GM21381 (cell line): Measurements from ENCODE around the gene TRMT61A.

ENCODE experiments used
- ATAC-seq: cut with Tn5 transposase; IDR thresholded peaks from one replicate; pipeline ENCODE4 v1.9.1; 2021; ENCODE audit warnings: mild to moderate bottlenecking, moderate library complexity; ENCODE audit not compliant: unreplicated experiment

The TRMT61A gene

DNA sequence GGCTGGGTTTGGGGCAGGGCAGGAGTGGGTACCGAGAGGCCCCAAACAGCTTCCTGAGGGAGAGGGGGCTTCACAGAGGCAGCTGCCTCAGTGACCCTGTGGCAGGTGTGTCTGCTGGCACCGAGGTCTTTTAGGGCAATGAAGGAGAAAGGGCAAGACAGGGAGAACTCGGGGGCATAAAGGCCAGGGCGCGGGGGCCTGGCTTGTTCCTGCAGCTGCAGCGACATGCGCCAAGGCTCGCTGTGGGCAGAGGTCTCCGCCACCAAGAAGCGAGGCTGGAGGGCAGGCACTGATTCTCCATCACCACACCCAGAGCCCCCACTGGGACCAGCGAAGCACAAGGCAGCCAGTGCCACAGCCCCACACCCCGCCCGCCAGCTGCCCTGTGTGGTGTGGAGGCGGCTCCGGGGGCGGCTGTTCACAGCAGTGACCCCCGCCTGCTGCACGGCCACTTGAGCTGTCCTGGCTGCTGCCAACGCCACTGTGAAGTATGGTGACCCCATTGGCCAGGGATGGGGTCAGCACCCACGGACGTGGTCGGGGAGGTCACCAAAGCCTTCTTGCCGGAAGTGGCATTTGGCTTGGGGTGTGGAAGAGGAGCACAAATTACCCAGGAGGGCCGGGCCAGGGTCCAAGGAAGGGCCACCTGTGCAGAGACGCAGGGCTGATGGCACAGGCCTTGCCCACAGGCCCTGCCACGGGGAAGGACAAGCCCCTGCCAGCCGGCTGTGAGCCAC, 17.1 kb downstream of the TRMT61A start:
- no peak for ATAC-seq

DNA sequence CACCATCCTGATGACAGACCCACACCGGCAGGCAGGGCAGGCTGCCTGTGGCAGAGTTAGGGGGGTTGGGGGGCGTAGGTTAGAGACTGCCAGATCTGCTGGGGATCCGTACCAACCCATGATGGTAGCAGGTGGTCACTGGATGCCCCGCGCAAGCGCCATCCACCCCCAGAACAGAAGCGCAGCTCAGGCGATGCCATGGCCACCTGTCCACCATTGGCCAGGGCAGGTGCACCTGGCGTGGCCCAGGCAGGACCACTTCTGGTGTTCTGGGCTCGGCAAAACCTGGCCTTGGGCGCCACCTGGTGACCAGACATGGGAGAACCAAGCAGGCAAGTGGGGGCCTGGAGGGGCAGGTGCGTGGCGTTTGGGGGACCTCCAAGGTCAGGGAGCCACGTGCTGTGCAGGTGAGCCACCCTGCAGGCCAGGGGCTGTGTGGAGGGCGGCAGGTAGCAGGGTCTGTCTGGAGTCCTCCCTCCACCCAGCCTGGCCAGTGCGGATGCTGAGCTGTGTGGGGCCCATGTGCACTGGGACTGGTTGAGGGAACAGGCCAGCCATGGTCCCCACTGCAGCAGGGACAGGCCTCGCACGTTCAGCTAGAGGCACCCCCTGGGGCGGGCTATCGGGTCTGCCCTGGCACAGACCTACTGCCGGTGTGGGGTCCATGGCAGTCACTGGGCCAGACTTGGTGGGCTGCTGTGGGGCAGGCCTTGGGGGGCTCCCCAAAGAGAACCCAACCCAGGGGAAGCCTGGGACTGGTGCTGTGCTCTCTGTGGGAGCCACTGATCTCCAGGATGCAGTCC, 17.9 kb downstream of the TRMT61A start:
- ATAC-seq, result peak; percentile 60

DNA sequence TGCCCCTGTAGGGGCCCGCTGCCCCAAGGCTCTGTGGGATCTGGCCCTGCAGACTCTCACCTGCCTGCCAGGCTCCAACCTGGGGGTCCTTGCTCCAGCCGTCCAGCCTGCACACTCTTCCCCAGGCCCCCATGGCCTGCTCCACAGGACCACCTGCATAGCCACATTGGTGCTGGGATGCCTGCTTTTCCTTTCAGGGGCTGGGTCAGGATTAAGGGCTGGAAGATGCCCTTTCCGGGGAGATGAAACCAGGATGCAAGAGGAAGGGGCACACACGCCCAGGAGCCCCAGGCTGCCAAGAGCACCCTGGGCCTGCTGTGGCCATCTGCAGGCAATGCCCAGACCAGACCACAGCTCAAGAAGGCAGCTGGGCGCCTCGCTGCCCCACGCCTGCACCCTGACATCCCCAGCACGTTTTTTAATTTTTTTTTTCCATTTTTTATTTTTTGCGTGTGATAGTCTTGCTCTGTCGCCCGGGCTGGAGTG, 18.5 kb downstream of the TRMT61A start:
- no peak for ATAC-seq

DNA sequence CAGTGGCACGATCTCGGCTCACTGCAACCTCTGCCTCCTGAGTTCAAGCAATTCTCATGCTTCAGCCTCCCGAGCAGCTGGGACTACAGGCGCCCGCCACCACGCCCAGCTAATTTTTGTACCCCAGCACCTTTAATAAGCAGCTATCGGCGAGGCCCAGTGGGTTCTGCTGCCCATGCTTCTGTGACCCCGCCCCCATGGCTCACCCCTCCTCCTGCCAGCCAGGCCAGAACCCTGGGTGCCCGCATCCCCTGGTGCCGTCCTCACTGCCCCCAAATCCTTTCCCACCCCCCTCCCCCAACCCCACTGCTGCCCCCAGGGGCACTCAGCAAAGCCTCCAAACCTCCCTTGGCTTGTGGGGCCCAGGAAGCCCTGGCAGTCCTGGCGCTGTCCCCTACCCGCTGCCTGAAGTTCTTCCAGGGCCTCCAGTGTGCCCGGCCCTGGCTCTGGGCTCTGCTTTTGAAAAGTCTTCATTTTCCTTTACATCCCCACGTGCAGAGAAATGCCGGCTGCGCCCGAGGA, 19.0 kb downstream of the TRMT61A start:
- ATAC-seq, result no peak

DNA sequence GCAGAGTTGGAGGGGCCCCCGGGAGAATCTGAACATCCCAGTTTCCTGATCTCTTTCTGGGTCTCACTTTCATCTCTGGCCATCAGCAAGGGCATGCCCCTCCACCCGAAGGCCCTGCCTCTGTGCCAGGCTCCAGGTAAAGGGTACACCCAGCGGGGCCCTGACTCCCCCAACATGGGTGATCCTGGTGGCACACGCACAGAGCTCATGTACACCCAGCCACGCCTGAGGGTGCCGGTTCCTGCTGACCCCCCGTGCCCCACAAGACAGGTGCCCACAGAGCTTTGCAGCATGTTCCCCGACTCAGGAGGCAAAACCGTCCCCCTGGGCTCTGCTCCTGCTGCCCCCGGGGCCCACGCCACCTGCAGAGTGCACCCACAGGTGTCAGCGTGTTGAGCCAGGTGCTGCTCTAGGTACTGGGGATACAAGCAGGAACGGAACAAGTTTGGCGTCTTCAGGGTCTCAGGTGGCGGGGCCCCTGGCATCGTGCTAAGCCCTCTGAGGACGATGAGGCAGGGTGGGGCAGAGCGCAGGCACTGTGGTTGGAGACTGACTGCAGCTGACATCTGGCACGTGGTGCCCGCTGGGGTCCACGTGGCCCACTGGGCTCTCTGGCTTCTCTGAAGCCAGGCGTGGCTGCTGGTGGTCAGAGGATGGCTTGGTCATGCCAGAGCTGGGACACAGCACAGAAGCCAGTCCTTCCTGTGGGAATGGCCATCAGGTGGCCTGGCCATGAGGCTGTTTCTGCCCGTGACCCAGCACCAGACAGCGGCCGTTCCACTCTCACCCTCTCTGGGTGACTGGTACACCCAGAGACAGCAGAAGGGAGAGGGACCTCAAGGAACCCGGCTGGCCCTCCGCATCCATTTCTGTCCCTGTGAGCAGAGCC, 19.7 kb downstream of the TRMT61A start:
- ATAC-seq, result no peak

DNA sequence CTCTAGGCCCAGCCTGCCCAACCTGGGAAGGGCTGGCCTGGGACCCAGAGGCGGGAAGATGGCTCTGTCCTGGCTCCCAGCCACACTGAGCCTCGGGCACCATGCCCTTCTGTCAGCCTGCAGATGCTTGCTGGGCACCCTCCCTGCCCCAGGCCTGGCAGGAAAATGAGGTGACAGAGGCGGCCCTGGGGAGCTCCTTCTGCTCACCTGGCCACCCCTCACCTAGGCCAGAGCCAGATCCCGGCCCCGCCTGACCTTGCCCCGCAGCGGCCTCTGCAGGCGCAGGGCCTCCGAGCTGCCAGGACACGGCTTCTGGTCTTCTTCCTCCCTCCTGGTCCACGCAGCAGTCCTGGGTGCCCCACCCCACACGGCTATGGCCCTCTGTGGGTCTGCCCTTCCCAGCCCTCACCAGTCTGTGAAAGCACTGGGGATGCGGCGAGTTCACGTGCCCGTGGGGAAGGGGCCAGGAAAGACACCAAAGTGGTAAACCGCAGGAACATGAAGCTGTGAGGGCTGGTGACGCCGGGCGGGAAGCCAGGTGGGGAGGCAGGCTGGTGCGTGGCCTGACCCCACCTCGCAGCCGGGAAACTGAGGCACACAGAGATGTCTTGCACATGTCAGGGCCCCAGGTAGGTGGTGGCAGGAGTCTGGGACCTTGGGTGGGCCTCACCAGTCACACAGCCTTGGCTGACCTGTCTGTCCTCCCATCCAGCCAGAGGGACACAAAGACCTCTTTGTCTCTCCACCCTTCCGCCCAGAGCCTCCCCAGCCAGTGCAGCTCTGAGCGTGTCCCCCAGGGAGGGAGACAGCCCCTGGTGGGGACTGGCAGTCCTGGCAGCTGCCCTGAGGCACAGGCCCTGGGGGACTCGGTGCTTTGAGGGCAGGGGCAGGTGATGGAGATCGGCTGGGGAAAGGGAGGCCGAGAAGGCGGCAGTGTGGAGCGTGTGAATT, 20.6 kb downstream of the TRMT61A start:
- ATAC-seq, result no peak

DNA sequence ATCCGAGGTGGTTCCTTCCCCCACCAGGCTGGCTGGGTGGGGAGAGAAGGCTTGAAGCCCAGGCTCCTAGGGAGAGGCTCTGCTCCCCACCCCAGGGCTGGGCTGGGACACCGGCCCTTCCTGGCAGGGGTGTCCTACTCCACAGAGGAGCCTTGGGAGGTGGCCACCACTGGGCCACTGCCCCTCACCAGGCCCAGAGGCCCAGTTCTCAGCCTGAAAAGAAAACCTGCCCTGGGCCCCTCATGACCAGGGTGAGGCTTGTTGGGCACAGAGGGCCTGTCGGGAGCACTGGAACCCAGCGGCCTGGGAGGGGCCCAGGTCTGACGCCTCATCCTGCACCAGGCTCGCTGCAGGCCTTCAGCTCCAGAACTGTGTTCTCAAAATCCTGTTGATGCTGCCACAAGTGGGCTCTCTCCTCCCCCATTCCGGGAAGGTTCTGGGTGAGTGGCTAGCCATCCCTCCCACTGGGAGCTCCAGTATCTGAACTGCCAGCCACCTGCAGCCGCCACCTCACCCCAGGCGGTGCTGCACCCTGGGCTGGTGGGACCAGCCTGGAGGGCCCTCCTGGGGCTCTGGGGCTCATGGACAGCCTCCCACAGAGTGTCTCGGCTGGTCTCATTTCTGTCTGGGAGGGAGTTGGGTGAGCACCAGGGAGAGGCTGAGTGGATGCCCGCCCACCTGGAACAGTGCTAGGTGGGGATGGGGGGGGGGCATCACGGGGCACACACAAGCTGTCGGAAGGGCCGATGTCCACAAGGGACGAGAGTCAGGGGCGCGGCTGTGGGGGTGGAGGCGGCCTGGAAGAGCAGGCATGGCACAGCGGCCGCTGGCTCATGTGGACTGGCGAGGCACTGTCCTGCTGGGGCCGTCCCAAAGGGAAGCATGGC, 21.7 kb downstream of the TRMT61A start:
- no peak for ATAC-seq

DNA sequence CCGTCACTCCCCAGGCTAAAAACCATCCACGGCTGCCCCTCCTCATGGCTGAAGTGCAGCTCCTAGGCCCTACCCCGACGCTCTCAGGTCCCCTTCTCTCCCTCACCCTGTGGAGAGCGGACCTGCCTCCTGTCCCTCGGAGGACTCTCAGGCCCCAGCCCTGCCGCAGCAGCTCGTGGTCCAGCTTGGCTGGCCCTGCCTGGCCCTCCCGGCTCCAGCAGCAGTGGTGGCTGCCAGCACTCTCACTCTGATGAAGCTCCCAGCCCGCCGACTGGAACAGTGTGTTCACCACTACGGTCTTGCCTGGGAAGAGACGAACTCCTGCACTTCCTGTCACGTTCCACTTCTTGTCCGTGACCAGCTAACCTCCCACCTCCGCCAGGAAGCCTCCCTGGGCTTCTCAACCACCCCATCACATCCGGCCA, 22.4 kb downstream of the TRMT61A start:
- no peak for ATAC-seq

DNA sequence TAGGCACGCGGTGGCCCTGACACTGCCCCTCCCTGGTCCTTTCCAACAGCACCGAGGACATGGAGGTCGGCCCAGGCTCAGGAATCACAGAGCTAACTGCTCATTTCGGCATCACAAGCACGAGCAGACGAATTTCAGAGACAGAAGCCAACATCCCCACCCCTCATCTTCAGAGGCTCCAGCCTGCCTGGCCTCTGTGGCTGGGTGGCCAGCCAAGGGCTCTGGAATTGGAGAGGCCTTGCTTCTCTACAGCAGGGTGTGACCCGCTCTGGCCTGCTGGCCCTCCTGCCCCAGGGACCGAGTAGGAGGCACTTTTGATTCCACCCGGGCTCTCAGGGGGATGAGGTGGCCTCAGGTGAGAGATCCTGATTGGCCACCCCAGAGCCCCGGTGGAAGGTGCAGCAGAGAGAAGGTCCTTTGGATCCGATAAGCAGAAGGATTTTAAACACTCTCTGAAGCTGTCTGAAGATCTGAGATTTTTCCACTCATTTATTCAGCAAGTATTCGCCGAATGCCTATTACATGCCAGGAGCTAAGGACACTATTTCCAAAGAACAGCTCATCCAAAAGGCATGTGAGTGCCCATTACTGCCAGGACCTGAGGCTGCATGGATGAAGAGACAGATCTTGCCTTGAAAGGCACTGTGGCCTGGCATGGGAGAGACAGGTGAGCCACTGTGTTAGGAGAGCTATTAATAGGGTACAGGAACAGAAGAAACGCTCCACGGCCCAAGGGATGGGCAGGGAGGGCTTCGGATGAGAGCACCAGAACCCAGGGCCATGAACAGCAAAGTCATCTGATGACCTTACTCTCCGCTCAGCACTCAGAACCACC, 23.2 kb downstream of the TRMT61A start:
- ATAC-seq, result no peak

DNA sequence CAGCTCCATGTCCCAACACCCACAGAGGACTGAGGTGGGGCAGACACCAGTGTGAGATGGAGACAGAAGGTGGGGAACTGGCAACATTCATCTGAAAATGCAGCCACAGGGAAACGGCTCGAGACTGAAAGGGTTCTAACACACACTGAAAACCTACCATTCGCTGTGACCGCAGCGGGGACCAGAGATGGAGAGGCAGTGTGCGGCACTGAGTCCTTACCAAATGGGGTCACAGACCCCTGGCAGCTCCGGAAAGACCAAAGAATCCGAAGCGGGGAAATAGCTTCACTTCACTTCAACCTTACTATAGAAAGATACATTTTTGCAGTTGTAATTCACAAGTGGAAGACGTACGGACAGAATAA, 23.8 kb downstream of the TRMT61A start:
- ATAC-seq, result no peak

DNA sequence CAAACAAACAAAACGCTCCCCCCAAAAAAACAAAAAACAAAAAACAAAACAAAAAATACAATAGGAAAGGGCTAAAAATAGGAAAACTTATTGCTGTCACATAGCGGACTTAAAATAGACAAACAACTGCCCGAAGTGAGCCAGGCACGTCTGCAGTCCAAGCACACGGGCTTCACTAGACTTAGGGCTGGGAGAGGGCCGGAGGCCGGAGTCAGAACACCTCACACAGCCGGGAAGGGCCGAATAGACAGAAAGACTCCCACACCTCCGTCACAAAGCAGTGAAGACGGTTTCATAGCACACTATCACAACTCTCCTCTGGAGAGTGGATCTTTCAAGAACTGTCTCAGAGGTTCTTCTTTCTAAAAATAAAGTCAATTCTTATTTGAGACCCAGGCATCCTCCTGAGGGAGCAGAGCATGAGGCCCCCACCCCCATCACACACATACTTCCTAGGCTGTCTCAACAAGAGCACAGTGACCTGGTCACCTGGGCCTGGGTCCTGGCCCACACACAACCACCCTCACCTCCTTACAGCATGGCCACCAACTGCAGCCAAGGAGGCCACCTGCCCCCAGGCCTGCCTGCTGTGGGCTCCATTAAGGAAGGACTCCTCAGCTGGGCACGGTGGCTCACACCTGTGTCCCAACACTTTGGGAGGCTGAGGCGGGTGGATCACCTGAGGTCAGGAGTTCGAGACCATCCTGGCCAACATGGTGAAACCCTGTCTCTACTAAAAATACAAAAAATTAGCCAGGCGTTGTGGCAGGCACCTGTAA, 26.8 kb downstream of the TRMT61A start:
- ATAC-seq, result no peak

DNA sequence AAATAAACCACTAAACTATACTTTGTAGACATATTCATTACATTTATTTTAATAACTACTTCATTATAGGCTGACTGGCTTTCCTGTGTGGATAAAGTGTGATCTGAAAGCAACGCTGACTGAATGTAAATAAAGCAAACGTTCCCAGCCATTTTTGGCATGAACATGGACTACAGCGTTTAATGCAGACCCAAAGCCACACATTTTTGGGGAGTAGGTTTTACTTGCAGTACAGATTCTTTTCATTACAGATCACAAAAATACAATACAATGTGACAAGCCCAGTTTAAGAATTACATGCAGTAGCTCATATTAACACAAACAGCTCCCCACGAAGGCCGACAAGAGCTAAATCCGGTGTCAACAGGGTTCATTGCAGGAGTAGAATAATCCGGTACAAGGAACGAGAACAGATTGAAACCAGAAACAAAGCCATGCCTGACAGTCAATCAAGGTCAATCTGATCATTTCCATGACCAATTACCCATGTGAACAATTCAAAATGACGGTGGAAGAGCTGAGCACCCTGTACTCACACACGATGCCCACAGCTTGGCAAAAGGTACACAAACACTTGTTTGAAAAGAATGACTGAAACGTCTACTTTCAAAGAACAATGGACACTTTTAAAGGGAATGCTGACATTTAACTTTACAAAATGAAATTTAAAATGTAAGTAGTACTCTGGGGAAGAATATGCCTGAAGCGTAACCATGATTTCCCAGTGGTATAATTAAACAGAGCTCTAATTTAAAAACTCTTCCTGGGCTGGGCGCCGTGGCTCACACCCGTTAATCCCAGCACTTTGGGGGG, 28.2 kb downstream of the TRMT61A start:
- ATAC-seq, result no peak

DNA sequence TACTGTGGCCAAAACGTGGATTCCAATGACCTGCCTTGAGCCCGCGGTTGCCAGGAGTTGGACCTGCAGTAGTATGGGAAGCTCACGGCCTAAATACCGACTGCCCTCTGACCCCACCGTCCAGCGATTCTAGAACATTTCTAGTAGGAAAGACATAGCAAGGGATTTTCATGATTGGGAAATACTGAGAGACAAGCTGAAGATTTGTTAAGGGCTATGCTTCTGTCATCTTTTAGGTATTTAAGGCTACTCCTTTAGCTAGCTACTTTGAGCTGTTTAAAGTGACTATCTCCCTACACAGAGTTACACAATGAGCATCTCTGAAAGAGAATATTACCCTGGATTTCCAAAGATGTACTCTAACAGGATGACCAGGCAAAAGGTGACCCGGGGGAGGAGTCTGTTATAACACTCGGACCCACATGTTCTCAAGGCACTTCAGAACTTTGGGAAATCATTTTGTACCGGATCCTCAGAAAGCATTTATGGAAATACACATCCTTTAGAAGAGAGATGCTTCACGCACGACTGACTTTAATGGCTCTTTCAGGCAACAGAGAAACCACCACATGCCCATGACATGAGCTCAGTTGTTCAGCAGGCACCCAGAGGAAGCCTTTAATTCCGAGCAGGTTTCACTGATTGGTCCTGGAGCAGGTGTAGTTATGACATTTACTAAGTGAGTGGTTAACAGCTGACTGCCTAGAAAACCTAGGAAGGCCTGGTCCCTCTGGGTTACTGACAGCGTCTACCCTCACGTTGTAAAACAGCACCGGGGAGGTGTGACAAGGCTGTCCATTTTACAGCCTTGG, 29.3 kb downstream of the TRMT61A start:
- ATAC-seq, result no peak

DNA sequence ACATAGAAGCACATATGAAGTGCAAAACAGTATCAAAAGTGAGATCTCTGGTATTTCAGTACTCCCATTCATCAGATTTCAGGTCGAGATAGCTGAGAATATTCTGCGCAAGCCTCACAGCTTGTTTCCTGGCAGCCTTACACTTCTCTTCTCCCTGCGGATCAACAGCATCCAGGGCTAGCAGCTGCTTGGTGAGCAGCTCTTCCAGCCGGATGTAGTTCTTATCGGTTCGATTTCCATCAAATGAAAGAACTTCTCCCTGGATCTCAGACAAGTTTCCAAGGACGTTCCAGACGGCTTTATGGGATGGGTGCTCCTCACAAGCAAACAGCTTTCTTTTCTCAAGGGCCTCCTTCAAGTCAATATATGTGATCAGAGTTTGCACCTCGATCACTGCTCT, 30.8 kb downstream of the TRMT61A start:
- no peak for ATAC-seq

DNA sequence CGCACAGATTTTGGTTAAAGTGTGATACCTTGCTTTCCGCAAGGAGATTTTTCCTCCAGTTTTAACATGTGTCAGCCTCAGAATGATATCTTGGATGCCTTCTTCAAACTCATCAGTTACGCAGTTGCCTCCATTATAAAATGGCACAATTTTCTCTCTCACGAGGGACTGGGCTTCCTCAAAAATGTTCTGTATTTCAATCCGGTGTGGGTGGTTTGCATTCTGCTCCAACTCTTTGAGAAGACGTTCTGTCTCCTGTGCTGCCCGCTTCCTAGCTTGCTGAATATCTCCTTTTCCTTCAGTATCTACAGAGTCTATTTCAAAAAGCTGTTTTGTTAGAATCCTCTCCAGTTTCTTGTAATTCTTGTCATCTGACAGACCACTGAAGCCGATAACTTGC, 31.7 kb downstream of the TRMT61A start:
- ATAC-seq, result no peak
